ENCODE results near the gene KLRC2.
A peak's percentile ranks its signal among the peaks of the same experiment; 100 is the strongest.
"Not testable (repeated sequence)": the region's sequence is repeated elsewhere in the genome, so short reads cannot be mapped to it uniquely, and the experiment has no call there.

The KLRC2 gene

GRCh38 chr12:10404798-10405197, 31.0 kb downstream of the KLRC2 start:
- DNase-seq, result no peak

GRCh38 chr12:10400829-10401228, 35.0 kb downstream of the KLRC2 start:
- no peak for DNase-seq

GRCh38 chr12:10398168-10398567, 37.6 kb downstream of the KLRC2 start:
- DNase-seq, result no peak

- peak; percentile 70 for DNase-seq
Observed at GRCh38 chr12:10397296-10397695, 38.5 kb downstream of the KLRC2 start.

- not testable (repeated sequence) for DNase-seq
Observed at GRCh38 chr12:10396176-10396575, 39.6 kb downstream of the KLRC2 start.

- peak; percentile 78 for DNase-seq
Observed at GRCh38 chr12:10395390-10395998, 40.3 kb downstream of the KLRC2 start.

GRCh38 chr12:10394531-10395152, 41.2 kb downstream of the KLRC2 start:
- peak; percentile 80 for DNase-seq

- DNase-seq, result no peak
Observed at GRCh38 chr12:10393291-10393690, 42.5 kb downstream of the KLRC2 start.

GRCh38 chr12:10392394-10392930, 43.3 kb downstream of the KLRC2 start:
- peak; percentile 73 for DNase-seq

- not testable (repeated sequence) for DNase-seq
Observed at GRCh38 chr12:10390991-10391390, 44.8 kb downstream of the KLRC2 start.

GRCh38 chr12:10389904-10390303, 45.9 kb downstream of the KLRC2 start, which contains the start of gene KLRK1:
Gene KLRK1 (minus strand): TSS chr12:10390041. CDS start chr12:10388810, 1,231 bp downstream.
- DNase-seq, result no peak

- DNase-seq, result no peak
Observed at GRCh38 chr12:10388624-10389413, 47.0 kb downstream of the KLRC2 start.

- not testable (repeated sequence) for DNase-seq
Observed at GRCh38 chr12:10387498-10387897, 48.3 kb downstream of the KLRC2 start.

GRCh38 chr12:10386857-10387256, 49.0 kb downstream of the KLRC2 start:
- no peak for DNase-seq

- DNase-seq, result no peak
Observed at GRCh38 chr12:10385166-10385613, 50.6 kb downstream of the KLRC2 start.

GRCh38 chr12:10384191-10384590, 51.6 kb downstream of the KLRC2 start:
- no peak for DNase-seq

GRCh38 chr12:10381928-10382628, 53.7 kb downstream of the KLRC2 start:
- DNase-seq, result no peak
